ENCODE results near the gene FEV. TPM values are rescaled to one million over a fixed set of nuclear protein-coding genes. Genes with fewer than 3 reads are reported as not detected.

The FEV gene
- total RNA-seq, 1 donor from 2014 or later, result not detected

- DNase-seq (ENCODE audit: low spot score), result no peak
- intact Hi-C loops (cut with micrococcal nuclease), result loop anchor here (1.0 to 5.0 kb wide), 2 partner anchors 24 to 58 kb away; partner anchors contain the start of gene IHH
- H3K4me1 Mint-ChIP-seq (ENCODE audit: low read depth), result no peaks in the 10 kb centered on the region
- H3K27ac Mint-ChIP-seq, result no peak overlapping the region
- H3K27me3 Mint-ChIP-seq (ENCODE audit: insufficient read depth), result peaks cover 45% of the 10 kb centered on the region
- no peaks in the 10 kb centered on the region for H3K9me3 Mint-ChIP-seq
- H3K36me3 Mint-ChIP-seq (ENCODE audit: low read depth), result no peaks in the 10 kb centered on the region
- H3K4me3 Mint-ChIP-seq, result no peak overlapping the region
Observed at GRCh38 chr2:219003979-219004378, 19.0 kb upstream of the FEV start.

DNA sequence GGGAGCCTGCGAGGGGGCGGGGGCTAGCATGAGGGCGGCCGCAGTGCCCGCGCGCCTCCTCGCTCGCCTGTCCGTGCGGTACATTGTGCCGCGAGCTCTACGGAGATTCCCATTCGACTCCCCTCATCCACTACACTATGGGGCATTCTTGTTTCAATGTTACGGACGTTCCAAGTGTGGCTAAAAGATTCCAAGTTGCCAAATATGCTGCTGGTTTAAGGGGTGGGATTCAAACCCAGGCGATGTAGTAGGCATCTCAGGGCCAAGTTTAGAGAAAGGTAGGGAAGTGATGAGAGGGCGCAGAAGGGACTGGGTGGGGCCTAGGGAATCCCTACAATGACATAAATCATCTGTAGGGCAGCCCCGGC, 18.3 kb upstream of the FEV start:
- intact Hi-C loops (cut with micrococcal nuclease), result loop anchor here (1.0 to 5.0 kb wide), 2 partner anchors 23 to 59 kb away; partner anchors contain the start of gene IHH
- no peaks in the 10 kb centered on the region for H3K9me3 Mint-ChIP-seq
- H3K36me3 Mint-ChIP-seq (ENCODE audit: low read depth), result no peaks in the 10 kb centered on the region
- H3K27ac Mint-ChIP-seq, result peak overlapping the region; percentile 12
- H3K4me1 Mint-ChIP-seq (ENCODE audit: low read depth), result no peaks in the 10 kb centered on the region
- peaks cover 49% of the 10 kb centered on the region for H3K27me3 Mint-ChIP-seq (ENCODE audit: insufficient read depth)
- DNase-seq (ENCODE audit: low spot score), result no peak
- no peak overlapping the region for H3K4me3 Mint-ChIP-seq

GRCh38 chr2:219002395-219003266, 17.6 kb upstream of the FEV start:
- H3K27me3 Mint-ChIP-seq (ENCODE audit: insufficient read depth), result peaks cover 53% of the 10 kb centered on the region
- H3K4me3 Mint-ChIP-seq, result no peak overlapping the region
- H3K27ac Mint-ChIP-seq, result no peak overlapping the region
- intact Hi-C loops (cut with micrococcal nuclease), result loop anchor here (1.0 to 5.0 kb wide), 2 partner anchors 22 to 60 kb away; partner anchors contain the start of gene IHH
- no peak for DNase-seq (ENCODE audit: low spot score)
- no peaks in the 10 kb centered on the region for H3K4me1 Mint-ChIP-seq (ENCODE audit: low read depth)
- no peaks in the 10 kb centered on the region for H3K36me3 Mint-ChIP-seq (ENCODE audit: low read depth)
- no peaks in the 10 kb centered on the region for H3K9me3 Mint-ChIP-seq

- intact Hi-C loops (cut with micrococcal nuclease), result loop anchor here (5.0 kb wide), 1 partner anchor 61 kb away; the partner anchor contains the start of gene IHH
- Mint-ChIP-seq H3K27ac (no peak overlapping the region), H3K4me3 (no peak overlapping the region), H3K27me3 (ENCODE audit: insufficient read depth) (peaks cover 56% of the 10 kb centered on the region), H3K4me1 (ENCODE audit: low read depth) (no peaks in the 10 kb centered on the region), H3K36me3 (ENCODE audit: low read depth) (no peaks in the 10 kb centered on the region), H3K9me3 (no peaks in the 10 kb centered on the region)
- no peak for DNase-seq (ENCODE audit: low spot score)
Observed at GRCh38 chr2:219001577-219002394, 16.8 kb upstream of the FEV start.

- peaks cover 62% of the 10 kb centered on the region for H3K27me3 Mint-ChIP-seq (ENCODE audit: insufficient read depth)
- no peak overlapping the region for H3K27ac Mint-ChIP-seq
- H3K9me3 Mint-ChIP-seq, result no peaks in the 10 kb centered on the region
- no peaks in the 10 kb centered on the region for H3K36me3 Mint-ChIP-seq (ENCODE audit: low read depth)
- DNase-seq (ENCODE audit: low spot score), result no peak
- H3K4me3 Mint-ChIP-seq, result no peak overlapping the region
- H3K4me1 Mint-ChIP-seq (ENCODE audit: low read depth), result no peaks in the 10 kb centered on the region
- intact Hi-C loops (cut with micrococcal nuclease), result loop anchor here (5.0 kb wide), 1 partner anchor 61 kb away; the partner anchor contains the start of gene IHH
Observed at GRCh38 chr2:219001100-219001576, 16.2 kb upstream of the FEV start.

DNA sequence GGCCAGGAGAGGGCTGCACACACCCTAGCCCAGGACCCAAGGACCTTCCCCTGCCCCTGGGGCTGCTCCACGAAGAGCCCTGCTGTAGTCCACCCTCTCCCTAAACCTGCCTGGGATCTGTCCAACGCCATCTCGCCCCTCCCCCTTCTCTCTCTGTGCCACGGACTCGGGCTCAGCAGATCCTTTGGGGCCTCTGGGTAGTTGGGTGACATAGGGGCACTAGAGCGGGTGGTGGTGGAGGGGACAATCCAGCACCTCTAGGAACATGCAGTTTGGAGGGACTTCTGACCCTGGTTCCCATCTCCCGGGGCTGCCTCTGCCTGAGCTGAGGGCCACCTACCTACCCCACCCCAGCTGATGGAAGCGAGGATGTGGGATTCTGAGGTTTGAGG, 15.6 kb upstream of the FEV start:
- H3K36me3 Mint-ChIP-seq (ENCODE audit: low read depth), result no peaks in the 10 kb centered on the region
- H3K4me1 Mint-ChIP-seq (ENCODE audit: low read depth), result no peaks in the 10 kb centered on the region
- DNase-seq (ENCODE audit: low spot score), result no peak
- intact Hi-C loops (cut with micrococcal nuclease), result loop anchor here (5.0 kb wide), 1 partner anchor 62 kb away; the partner anchor contains the start of gene IHH
- H3K9me3 Mint-ChIP-seq, result no peaks in the 10 kb centered on the region
- peaks cover 67% of the 10 kb centered on the region for H3K27me3 Mint-ChIP-seq (ENCODE audit: insufficient read depth)
- no peak overlapping the region for H3K27ac Mint-ChIP-seq
- no peak overlapping the region for H3K4me3 Mint-ChIP-seq

GRCh38 chr2:218999881-219000568, 15.0 kb upstream of the FEV start:
- no peaks in the 10 kb centered on the region for H3K36me3 Mint-ChIP-seq (ENCODE audit: low read depth)
- no peak overlapping the region for H3K27ac Mint-ChIP-seq
- H3K27me3 Mint-ChIP-seq (ENCODE audit: insufficient read depth), result peaks cover 67% of the 10 kb centered on the region
- no peaks in the 10 kb centered on the region for H3K9me3 Mint-ChIP-seq
- no peak for DNase-seq (ENCODE audit: low spot score)
- no peak overlapping the region for H3K4me3 Mint-ChIP-seq
- no peaks in the 10 kb centered on the region for H3K4me1 Mint-ChIP-seq (ENCODE audit: low read depth)
- intact Hi-C loops (cut with micrococcal nuclease), result loop anchor here (5.0 kb wide), 1 partner anchor 62 kb away; the partner anchor contains the start of gene IHH

DNA sequence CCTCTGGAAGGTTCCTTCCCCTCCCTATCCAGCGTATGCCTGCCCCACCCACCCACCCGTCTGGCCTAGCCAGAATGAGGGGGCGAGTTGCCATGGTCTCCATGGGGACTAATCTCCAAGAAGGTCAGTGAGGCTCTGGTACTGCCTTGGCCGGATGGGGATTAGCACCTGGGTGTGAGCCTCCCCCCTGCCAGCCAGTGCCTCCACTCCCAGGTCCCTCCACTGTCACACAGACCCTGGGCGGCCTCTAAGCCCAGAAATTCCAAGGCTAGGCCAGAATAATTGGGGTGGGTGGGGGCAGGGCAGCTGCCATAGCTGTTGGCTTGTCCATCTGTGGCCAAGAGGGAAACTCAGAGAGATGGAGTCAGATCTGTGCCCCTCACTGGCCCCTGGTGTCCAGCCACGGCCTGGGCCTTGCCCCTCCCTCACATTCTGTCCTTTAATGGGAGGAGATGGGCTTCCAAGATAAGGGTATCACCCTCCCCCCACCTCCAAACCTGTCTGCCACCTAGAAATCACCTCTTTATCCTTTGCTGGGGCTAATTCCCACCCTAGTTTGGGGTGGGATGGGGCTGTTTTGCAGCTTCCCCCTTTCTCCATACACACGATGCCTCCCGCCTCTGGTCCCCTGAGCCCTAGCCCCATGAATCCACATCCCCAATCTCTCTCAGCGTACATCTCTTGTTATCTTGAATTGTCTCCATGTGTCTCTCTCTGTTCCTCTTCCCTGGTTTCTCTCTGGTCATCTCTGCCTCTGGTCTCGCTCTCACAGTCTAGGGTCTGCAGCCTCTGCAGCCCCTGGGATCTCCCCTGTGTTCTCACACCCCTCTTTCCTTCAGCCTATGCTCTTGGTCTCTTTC, 14.3 kb upstream of the FEV start:
- no peaks in the 10 kb centered on the region for H3K4me1 Mint-ChIP-seq (ENCODE audit: low read depth)
- intact Hi-C loops (cut with micrococcal nuclease), result no loop called here
- no peak overlapping the region for H3K27ac Mint-ChIP-seq
- H3K4me3 Mint-ChIP-seq, result no peak overlapping the region
- no peaks in the 10 kb centered on the region for H3K9me3 Mint-ChIP-seq
- H3K27me3 Mint-ChIP-seq (ENCODE audit: insufficient read depth), result peaks cover 68% of the 10 kb centered on the region
- H3K36me3 Mint-ChIP-seq (ENCODE audit: low read depth), result no peaks in the 10 kb centered on the region
- DNase-seq (ENCODE audit: low spot score), result no peak

GRCh38 chr2:218998414-218999002, 13.5 kb upstream of the FEV start:
- no peaks in the 10 kb centered on the region for H3K4me1 Mint-ChIP-seq (ENCODE audit: low read depth)
- no peaks in the 10 kb centered on the region for H3K9me3 Mint-ChIP-seq
- no peak for DNase-seq (ENCODE audit: low spot score)
- no peak overlapping the region for H3K27ac Mint-ChIP-seq
- peaks cover 68% of the 10 kb centered on the region for H3K27me3 Mint-ChIP-seq (ENCODE audit: insufficient read depth)
- H3K4me3 Mint-ChIP-seq, result no peak overlapping the region
- H3K36me3 Mint-ChIP-seq (ENCODE audit: low read depth), result no peaks in the 10 kb centered on the region
- intact Hi-C loops (cut with micrococcal nuclease), result no loop called here

- no peak overlapping the region for H3K4me3 Mint-ChIP-seq
- no peaks in the 10 kb centered on the region for H3K36me3 Mint-ChIP-seq (ENCODE audit: low read depth)
- H3K27me3 Mint-ChIP-seq (ENCODE audit: insufficient read depth), result peaks cover 66% of the 10 kb centered on the region
- no peak for DNase-seq (ENCODE audit: low spot score)
- intact Hi-C loops (cut with micrococcal nuclease), result no loop called here
- no peak overlapping the region for H3K27ac Mint-ChIP-seq
- H3K9me3 Mint-ChIP-seq, result no peaks in the 10 kb centered on the region
- H3K4me1 Mint-ChIP-seq (ENCODE audit: low read depth), result no peaks in the 10 kb centered on the region
Observed at GRCh38 chr2:218997731-218998130, 12.7 kb upstream of the FEV start.

DNA sequence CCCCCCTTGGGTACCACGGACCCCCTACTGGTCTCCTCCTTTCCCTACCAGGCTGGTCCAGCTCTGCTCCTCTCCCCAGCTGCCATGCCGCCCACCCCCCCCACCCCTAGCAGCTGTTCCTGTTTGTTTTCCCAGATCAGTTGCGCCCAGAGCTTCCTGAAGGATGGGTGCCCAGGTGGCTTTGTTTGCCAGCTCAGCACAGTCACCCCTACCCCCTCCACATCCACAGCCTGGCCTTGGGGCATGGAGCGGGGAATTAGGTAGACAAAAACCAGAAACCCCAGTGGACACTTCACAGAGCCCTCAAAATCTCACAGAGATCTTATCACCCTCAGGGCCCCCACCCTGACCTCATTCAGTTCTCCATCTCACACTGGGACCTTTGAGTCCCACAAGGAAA, 12.0 kb upstream of the FEV start:
- Mint-ChIP-seq H3K4me1 (ENCODE audit: low read depth) (no peaks in the 10 kb centered on the region), H3K4me3 (no peak overlapping the region), H3K36me3 (ENCODE audit: low read depth) (no peaks in the 10 kb centered on the region), H3K27ac (no peak overlapping the region), H3K9me3 (no peaks in the 10 kb centered on the region), H3K27me3 (ENCODE audit: insufficient read depth) (peaks cover 67% of the 10 kb centered on the region)
- intact Hi-C loops (cut with micrococcal nuclease), result loop anchor here (1.0 kb wide), 2 partner anchors 17 to 158 kb away; no protein-coding TSS in a partner anchor
- no peak for DNase-seq (ENCODE audit: low spot score)
